ENCODE results near the gene BRSK2.

DNA sequence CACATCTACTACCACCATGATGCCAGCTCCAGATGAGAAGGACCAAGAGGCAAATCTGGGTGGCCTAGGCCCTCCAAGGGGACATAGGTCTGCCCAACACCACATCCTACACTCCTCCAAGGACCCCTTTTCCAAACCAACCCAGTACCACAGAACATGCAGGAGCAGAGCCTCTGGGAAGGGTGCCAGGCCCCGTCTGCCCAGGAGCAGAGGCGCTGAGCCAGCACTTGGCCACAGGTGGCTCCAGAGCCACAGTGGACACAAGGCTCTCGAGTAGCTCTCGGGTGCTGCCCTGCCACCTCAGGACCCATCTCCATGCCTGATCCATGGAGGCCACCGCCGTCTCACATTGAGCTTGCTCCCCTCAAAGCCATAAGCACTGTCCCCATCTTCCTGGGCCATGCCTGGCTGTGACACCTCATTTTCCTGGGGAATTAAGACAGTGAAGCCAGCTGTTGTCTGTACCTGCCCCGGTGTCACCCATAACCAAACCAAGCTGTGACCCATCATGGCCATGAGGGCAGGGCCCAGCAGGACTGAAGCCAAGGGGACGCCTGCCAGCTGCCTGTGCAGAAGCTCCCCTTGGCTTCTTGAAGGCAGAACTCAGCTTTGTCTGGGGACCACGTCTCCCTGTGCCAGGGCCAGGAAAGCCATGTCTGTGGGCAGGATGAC is 89.4 kb downstream of the BRSK2 start:
- TF ChIP-seq, protein P1, sequence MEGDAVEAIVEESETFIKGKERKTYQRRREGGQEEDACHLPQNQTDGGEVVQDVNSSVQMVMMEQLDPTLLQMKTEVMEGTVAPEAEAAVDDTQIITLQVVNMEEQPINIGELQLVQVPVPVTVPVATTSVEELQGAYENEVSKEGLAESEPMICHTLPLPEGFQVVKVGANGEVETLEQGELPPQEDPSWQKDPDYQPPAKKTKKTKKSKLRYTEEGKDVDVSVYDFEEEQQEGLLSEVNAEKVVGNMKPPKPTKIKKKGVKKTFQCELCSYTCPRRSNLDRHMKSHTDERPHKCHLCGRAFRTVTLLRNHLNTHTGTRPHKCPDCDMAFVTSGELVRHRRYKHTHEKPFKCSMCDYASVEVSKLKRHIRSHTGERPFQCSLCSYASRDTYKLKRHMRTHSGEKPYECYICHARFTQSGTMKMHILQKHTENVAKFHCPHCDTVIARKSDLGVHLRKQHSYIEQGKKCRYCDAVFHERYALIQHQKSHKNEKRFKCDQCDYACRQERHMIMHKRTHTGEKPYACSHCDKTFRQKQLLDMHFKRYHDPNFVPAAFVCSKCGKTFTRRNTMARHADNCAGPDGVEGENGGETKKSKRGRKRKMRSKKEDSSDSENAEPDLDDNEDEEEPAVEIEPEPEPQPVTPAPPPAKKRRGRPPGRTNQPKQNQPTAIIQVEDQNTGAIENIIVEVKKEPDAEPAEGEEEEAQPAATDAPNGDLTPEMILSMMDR (IDR thresholded peaks at IDR 0.05) = no peak
- TF ChIP-seq, protein P2, sequence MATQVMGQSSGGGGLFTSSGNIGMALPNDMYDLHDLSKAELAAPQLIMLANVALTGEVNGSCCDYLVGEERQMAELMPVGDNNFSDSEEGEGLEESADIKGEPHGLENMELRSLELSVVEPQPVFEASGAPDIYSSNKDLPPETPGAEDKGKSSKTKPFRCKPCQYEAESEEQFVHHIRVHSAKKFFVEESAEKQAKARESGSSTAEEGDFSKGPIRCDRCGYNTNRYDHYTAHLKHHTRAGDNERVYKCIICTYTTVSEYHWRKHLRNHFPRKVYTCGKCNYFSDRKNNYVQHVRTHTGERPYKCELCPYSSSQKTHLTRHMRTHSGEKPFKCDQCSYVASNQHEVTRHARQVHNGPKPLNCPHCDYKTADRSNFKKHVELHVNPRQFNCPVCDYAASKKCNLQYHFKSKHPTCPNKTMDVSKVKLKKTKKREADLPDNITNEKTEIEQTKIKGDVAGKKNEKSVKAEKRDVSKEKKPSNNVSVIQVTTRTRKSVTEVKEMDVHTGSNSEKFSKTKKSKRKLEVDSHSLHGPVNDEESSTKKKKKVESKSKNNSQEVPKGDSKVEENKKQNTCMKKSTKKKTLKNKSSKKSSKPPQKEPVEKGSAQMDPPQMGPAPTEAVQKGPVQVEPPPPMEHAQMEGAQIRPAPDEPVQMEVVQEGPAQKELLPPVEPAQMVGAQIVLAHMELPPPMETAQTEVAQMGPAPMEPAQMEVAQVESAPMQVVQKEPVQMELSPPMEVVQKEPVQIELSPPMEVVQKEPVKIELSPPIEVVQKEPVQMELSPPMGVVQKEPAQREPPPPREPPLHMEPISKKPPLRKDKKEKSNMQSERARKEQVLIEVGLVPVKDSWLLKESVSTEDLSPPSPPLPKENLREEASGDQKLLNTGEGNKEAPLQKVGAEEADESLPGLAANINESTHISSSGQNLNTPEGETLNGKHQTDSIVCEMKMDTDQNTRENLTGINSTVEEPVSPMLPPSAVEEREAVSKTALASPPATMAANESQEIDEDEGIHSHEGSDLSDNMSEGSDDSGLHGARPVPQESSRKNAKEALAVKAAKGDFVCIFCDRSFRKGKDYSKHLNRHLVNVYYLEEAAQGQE (IDR thresholded peaks at IDR 0.05; ENCODE audit: insufficient read depth in 1 of 2, low read depth in 2 of 2, low read length in 1 of 2) = no peak
